A673 (cell line): ENCODE data around the gene DCC. TPM values are rescaled to one million over a fixed set of nuclear protein-coding genes. Genes with fewer than 3 reads are reported as not detected.

Experiments
- BruUV-seq: library from RNA; stranded (reverse); fragments of 400-500 nt; replicated peaks from 2 replicates; lab custom pipeline; 2021; lab: Mats Ljungman, UMichigan
- CTCF ChIA-PET: fragments of 300-600 bp; sonication (Branson Sonifier 250); formaldehyde crosslinking; loops from one replicate; lab custom pipeline; 2022; ENCODE audit warnings: antibody characterized with exemption; lab: Charles Lee
- POLR2A ChIA-PET: fragments of 300-600 bp; sonication (Branson Sonifier 250); formaldehyde crosslinking; loops from one replicate; lab custom pipeline; 2022; ENCODE audit warnings: antibody characterized with exemption; ENCODE audit not compliant: low non-redundant PET; lab: Charles Lee
- DNase-seq: peaks from one replicate; pipeline ENCODE4 v3.0.0-alpha.2; 2015; ENCODE audit warnings: low spot score
- H3K27ac ChIP-seq: fragments of 200-600 bp; sonication (generic); 2 replicates; pipeline ENCODE4 v1.5.1; 2016; ENCODE audit warnings: mixed run types, low read depth, mild to moderate bottlenecking, mixed read lengths, antibody characterized with exemption, low read length; ENCODE audit not compliant: poor library complexity, severe bottlenecking
- H3K27me3 ChIP-seq: fragments of 200-600 bp; sonication (generic); replicated peaks from 2 replicates; pipeline ENCODE4 v1.6.1; 2017; ENCODE audit warnings: mixed run types, low read depth, mild to moderate bottlenecking, mixed read lengths, antibody characterized with exemption, low read length; ENCODE audit not compliant: insufficient read depth, poor library complexity
- H3K36me3 ChIP-seq: fragments of 200-600 bp; sonication (generic); 2 replicates; pipeline ENCODE4 v1.6.1; 2016; ENCODE audit warnings: mixed run types, mild to moderate bottlenecking, mixed read lengths, antibody characterized with exemption, low read length; ENCODE audit not compliant: insufficient read depth, poor library complexity, severe bottlenecking
- H3K4me1 ChIP-seq: fragments of 200-600 bp; sonication (generic); 2 replicates; pipeline ENCODE4 v1.6.1; 2017; ENCODE audit warnings: mixed run types, mild to moderate bottlenecking, mixed read lengths, antibody characterized with exemption, low read length; ENCODE audit not compliant: insufficient read depth, poor library complexity, severe bottlenecking
- H3K4me3 ChIP-seq: fragments of 200-600 bp; sonication (generic); 2 replicates; pipeline ENCODE4 v1.5.1; 2016; ENCODE audit warnings: low read depth, mixed run types, mild to moderate bottlenecking, mixed read lengths, low read length; ENCODE audit not compliant: poor library complexity, severe bottlenecking
- H3K9me3 ChIP-seq: fragments of 200-600 bp; sonication (generic); 2 replicates; pipeline ENCODE4 v1.6.1; 2016; ENCODE audit warnings: mixed run types, low read depth, mild to moderate bottlenecking, mixed read lengths, antibody characterized with exemption, low read length; ENCODE audit not compliant: poor library complexity, severe bottlenecking
- EZH2 ChIP-seq: fragments of 200-600 bp; sonication (generic); IDR thresholded peaks from 2 replicates; pipeline ENCODE4 v1.6.1; 2017; ENCODE audit warnings: borderline replicate concordance, low read depth, mild to moderate bottlenecking, mixed read lengths, antibody characterized with exemption, low read length; ENCODE audit not compliant: poor library complexity, severe bottlenecking
- intact Hi-C: fragments of 100-400 bp; cut with micrococcal nuclease; formaldehyde crosslinking; loops from one replicate; pipeline ENCODE4 v1.10.0; 2022; ENCODE audit not compliant: unreplicated experiment
- total RNA-seq: library from RNA; stranded (reverse); gene quantifications from 2 replicates; pipeline ENCODE4 v1.2.3, GENCODE V29; 2021
- TF ChIP-seq, protein P1 (sequence below): fragments of 300-800, 200-600 bp; sonication (generic); conservative IDR thresholded peaks from 2 replicates; pipeline ENCODE4 v1.5.1; 2017; ENCODE audit warnings: low read depth, mild to moderate bottlenecking, antibody characterized with exemption, low read length, moderate library complexity, mixed read lengths

The DCC gene
- total RNA-seq, 1 experiment from 2014 or later: 93.0 TPM

DNA sequence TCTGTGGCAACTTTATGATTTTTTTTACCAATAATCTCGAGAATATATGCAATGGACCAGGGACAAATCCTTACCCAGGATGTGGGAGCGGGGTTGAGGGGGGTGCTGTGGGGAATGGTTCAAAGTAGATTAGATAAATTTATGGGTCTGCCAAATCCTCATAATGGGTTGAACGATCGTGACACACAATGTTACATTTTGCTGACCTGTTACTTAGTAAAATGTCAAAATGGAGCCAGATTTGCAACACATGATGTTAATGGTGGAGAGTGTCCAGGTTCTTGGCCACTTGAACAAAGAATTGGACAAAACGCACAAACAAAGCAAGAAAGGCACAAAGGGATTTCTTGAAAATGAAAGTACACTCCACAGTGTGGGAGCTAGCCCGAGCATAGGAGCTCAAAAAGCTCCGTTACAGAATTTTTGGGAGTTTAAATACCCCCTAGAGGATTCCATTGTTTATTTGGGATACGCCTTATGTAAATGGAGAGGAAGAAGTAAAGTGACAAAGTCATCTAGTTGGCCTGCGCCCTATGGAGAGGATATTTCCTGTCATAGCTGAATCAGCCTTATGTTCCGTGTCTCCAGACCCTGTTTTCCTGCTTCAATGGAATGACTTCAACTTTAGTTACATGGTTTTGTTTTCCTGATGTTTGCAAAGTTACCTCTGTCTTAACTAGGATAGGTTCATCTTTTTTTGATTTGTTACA is 776.0 kb downstream of the DCC start:
- peak overlapping the region; percentile 38 for H3K27ac ChIP-seq
- H3K9me3 ChIP-seq: no peaks in the 10 kb centered on the region
- no TSS peak for BruUV-seq
- peak overlapping the region; percentile 34 for H3K4me3 ChIP-seq
- intact Hi-C loops: no loop called here
- ChIA-PET POLR2A (no interaction called here), CTCF (no interaction called here)
- peaks cover 24% of the 10 kb centered on the region for H3K4me1 ChIP-seq
- no peaks in the 10 kb centered on the region for H3K36me3 ChIP-seq
- no peaks in the 10 kb centered on the region for H3K27me3 ChIP-seq
- peak; percentile 80 for DNase-seq
- TF ChIP-seq, protein P1, sequence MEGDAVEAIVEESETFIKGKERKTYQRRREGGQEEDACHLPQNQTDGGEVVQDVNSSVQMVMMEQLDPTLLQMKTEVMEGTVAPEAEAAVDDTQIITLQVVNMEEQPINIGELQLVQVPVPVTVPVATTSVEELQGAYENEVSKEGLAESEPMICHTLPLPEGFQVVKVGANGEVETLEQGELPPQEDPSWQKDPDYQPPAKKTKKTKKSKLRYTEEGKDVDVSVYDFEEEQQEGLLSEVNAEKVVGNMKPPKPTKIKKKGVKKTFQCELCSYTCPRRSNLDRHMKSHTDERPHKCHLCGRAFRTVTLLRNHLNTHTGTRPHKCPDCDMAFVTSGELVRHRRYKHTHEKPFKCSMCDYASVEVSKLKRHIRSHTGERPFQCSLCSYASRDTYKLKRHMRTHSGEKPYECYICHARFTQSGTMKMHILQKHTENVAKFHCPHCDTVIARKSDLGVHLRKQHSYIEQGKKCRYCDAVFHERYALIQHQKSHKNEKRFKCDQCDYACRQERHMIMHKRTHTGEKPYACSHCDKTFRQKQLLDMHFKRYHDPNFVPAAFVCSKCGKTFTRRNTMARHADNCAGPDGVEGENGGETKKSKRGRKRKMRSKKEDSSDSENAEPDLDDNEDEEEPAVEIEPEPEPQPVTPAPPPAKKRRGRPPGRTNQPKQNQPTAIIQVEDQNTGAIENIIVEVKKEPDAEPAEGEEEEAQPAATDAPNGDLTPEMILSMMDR: no peak
- TF ChIP-seq EZH2: no peak

DNA sequence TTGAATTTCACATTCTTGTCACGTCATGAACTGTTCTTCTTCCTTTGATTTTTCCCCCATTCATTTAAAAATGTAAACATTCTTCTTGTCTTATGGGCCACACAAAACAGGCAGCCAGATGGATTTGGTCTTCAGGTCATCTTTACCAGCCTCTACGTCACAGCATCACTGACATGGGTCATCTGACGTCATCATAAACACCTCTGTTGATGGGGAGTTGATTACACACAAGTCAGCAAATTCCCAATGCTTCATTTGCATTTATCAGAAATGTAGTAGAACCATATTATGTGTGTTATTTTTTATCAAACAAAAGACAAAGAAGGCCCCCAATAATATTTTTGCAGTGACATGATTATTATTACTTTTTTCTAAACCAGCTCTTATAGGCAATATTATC is 777.9 kb downstream of the DCC start:
- DNase-seq: no peak
- CTCF ChIA-PET: no interaction called here
- TF ChIP-seq, protein P1: no peak
- TF ChIP-seq EZH2: no peak
- Histone ChIP-seq H3K4me3 (no peak overlapping the region), H3K27ac (no peak overlapping the region), H3K27me3 (no peaks in the 10 kb centered on the region), H3K36me3 (no peaks in the 10 kb centered on the region), H3K9me3 (no peaks in the 10 kb centered on the region), H3K4me1 (peaks cover 24% of the 10 kb centered on the region)
- intact Hi-C loops: no loop called here
- BruUV-seq: no TSS peak
- POLR2A ChIA-PET: no interaction called here

DNA sequence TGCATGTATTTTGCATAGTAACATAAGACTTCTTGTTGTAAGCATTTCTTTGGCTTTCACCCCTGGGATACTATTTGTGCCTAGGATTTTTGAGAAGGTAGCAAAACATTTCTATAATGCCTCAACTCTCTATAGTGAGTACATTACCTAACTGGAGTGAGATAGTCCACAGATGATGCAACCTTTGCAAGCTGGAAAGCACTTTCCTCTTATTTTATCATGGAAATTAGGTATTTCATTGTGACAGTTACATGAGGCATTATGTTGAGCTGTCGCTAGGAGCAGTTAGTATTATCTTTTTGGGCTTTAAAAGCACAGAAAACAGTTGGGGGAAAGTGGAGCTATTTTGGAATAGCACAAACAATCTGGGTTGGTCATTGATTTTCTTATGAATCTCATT is 786.2 kb downstream of the DCC start:
- ChIA-PET CTCF (no interaction called here), POLR2A (no interaction called here)
- no peaks in the 10 kb centered on the region for H3K27me3 ChIP-seq
- BruUV-seq: no TSS peak
- DNase-seq: no peak
- H3K4me3 ChIP-seq: no peak overlapping the region
- no peaks in the 10 kb centered on the region for H3K9me3 ChIP-seq
- no peaks in the 10 kb centered on the region for H3K4me1 ChIP-seq
- no peak overlapping the region for H3K27ac ChIP-seq
- TF ChIP-seq EZH2: no peak
- TF ChIP-seq, protein P1: no peak
- intact Hi-C loops: no loop called here
- no peaks in the 10 kb centered on the region for H3K36me3 ChIP-seq
